SU-DHL-6 (cell line): ENCODE data around the gene FAXC.

Source experiments
- H2AFZ ChIP-seq: fragments of 200-600 bp; sonication (generic); 2 replicates; pipeline ENCODE4 v1.6.1; 2014; ENCODE audit warnings: low read depth, mild to moderate bottlenecking, moderate library complexity, mixed read lengths, antibody characterized with exemption, low read length; ENCODE audit not compliant: severe bottlenecking
- H3F3A ChIP-seq: fragments of 200-600 bp; shearing (Covaris generic); 2 replicates; pipeline ENCODE4 v1.6.0; 2016; ENCODE audit warnings: antibody characterized with exemption, mild to moderate bottlenecking; ENCODE audit not compliant: insufficient read depth
- H3K27ac ChIP-seq: fragments of 200-600 bp; sonication (generic); 2 replicates; pipeline ENCODE4 v1.5.1; 2016; ENCODE audit warnings: low read depth, mild to moderate bottlenecking, low read length, moderate library complexity, mixed read lengths
- H3K27me3 ChIP-seq: fragments of 200-600 bp; sonication (generic), shearing (Covaris generic); 2 replicates; pipeline ENCODE4 v1.6.0; 2014; ENCODE audit warnings: mild to moderate bottlenecking, low read length
- H3K36me3 ChIP-seq: fragments of 200-600 bp; sonication (generic); 2 replicates; pipeline ENCODE4 v1.6.1; 2014; ENCODE audit warnings: mild to moderate bottlenecking, low read length, mixed read lengths
- H3K4me2 ChIP-seq: fragments of 300-600, 200-600 bp; shearing (Covaris generic), sonication (generic); 2 replicates; pipeline ENCODE4 v1.6.0; 2014; ENCODE audit warnings: low read length, low read depth, mild to moderate bottlenecking; ENCODE audit not compliant: poor library complexity, severe bottlenecking
- H3K4me3 ChIP-seq: fragments of 200-600 bp; sonication (generic); 2 replicates; pipeline ENCODE4 v1.5.1; 2014; ENCODE audit warnings: antibody characterized with exemption, low read length, mild to moderate bottlenecking, mixed read lengths; ENCODE audit not compliant: insufficient read depth, poor library complexity, severe bottlenecking
- H3K79me2 ChIP-seq: fragments of 200-600 bp; sonication (generic); 2 replicates; pipeline ENCODE4 v1.6.1; 2014; ENCODE audit warnings: mild to moderate bottlenecking, low read length, moderate library complexity; ENCODE audit not compliant: insufficient read depth
- H3K9ac ChIP-seq: fragments of 200-600 bp; sonication (generic); 2 replicates; pipeline ENCODE4 v1.7.0; 2014; ENCODE audit warnings: mild to moderate bottlenecking, low read length
- H3K9me2 ChIP-seq: fragments of 200-600 bp; sonication (generic); replicated peaks from 2 replicates; pipeline ENCODE4 v1.6.1; 2014; ENCODE audit warnings: low read length; ENCODE audit not compliant: insufficient read depth
- H3K9me3 ChIP-seq: fragments of 200-600 bp; sonication (generic); 2 replicates; pipeline ENCODE4 v1.6.1; 2014; ENCODE audit warnings: low read length, mixed read lengths; ENCODE audit not compliant: insufficient read depth
- H4K20me1 ChIP-seq: fragments of 200-600 bp; sonication (generic); 2 replicates; pipeline ENCODE4 v1.6.1; 2014; ENCODE audit warnings: low read depth, mild to moderate bottlenecking, antibody characterized with exemption, low read length, moderate library complexity, mixed read lengths
- CTCF ChIP-seq: fragments of 200-600 bp; sonication (generic); IDR thresholded peaks from one replicate; pipeline ENCODE4 v1.5.1; 2017; ENCODE audit warnings: antibody characterized with exemption, mild to moderate bottlenecking, low read length, moderate library complexity; ENCODE audit not compliant: insufficient read depth, poor library complexity, severe bottlenecking
- EZH2phosphoT487 ChIP-seq: fragments of 200-600 bp; sonication (generic), shearing (Covaris generic); conservative IDR thresholded peaks from 2 replicates; pipeline ENCODE4 v1.6.1; 2018; ENCODE audit warnings: mild to moderate bottlenecking, antibody characterized with exemption, low read length, moderate library complexity, mixed read lengths

Gene FAXC

GRCh38 chr6:99331531-99331930 lies 17.9 kb downstream of the FAXC start:
- H3K36me3 ChIP-seq = no peaks in the 10 kb centered on the region

GRCh38 chr6:99330159-99330558 lies 19.3 kb downstream of the FAXC start:
- no peaks in the 10 kb centered on the region for H3F3A ChIP-seq
- H3K27ac ChIP-seq = no peak overlapping the region
- TF ChIP-seq EZH2phosphoT487 (no peak), CTCF (peak; percentile 63)
- peak overlapping the region; percentile 4 for H2AFZ ChIP-seq
- H3K36me3 ChIP-seq = no peaks in the 10 kb centered on the region
- H3K9me2 ChIP-seq = no peaks in the 10 kb centered on the region
- no peaks in the 10 kb centered on the region for H3K9me3 ChIP-seq
- no peak overlapping the region for H3K9ac ChIP-seq
- H3K4me3 ChIP-seq = no peak overlapping the region
- no peaks in the 10 kb centered on the region for H4K20me1 ChIP-seq
- H3K79me2 ChIP-seq = no peaks in the 10 kb centered on the region
- H3K27me3 ChIP-seq = no peaks in the 10 kb centered on the region
- no peak overlapping the region for H3K4me2 ChIP-seq

More at GRCh38 chr6:99331531-99331930, 17.9 kb downstream of the FAXC start:
- Histone ChIP-seq H3K27ac (no peak overlapping the region), H3K4me3 (no peak overlapping the region), H3K4me2 (no peak overlapping the region), H3F3A (no peaks in the 10 kb centered on the region), H3K9me2 (no peaks in the 10 kb centered on the region), H3K79me2 (no peaks in the 10 kb centered on the region), H2AFZ (no peak overlapping the region), H3K9ac (no peak overlapping the region), H4K20me1 (no peaks in the 10 kb centered on the region), H3K9me3 (no peaks in the 10 kb centered on the region), H3K27me3 (no peaks in the 10 kb centered on the region)
- TF ChIP-seq CTCF = no peak
- TF ChIP-seq EZH2phosphoT487 = no peak

GRCh38 chr6:99324996-99325395 lies 24.5 kb downstream of the FAXC start:
- no peaks in the 10 kb centered on the region for H3K9me3 ChIP-seq
- no peaks in the 10 kb centered on the region for H3F3A ChIP-seq
- H3K4me3 ChIP-seq = no peak overlapping the region
- no peak overlapping the region for H3K9ac ChIP-seq
- no peaks in the 10 kb centered on the region for H4K20me1 ChIP-seq
- no peaks in the 10 kb centered on the region for H3K36me3 ChIP-seq
- no peaks in the 10 kb centered on the region for H3K27me3 ChIP-seq
- no peak overlapping the region for H2AFZ ChIP-seq
- H3K9me2 ChIP-seq = no peaks in the 10 kb centered on the region
- H3K79me2 ChIP-seq = no peaks in the 10 kb centered on the region
- no peak overlapping the region for H3K4me2 ChIP-seq
- no peak for TF ChIP-seq CTCF
- no peak for TF ChIP-seq EZH2phosphoT487
- no peak overlapping the region for H3K27ac ChIP-seq
